ENCODE data around the gene MAGEB10. TPM values are rescaled to one million over a fixed set of nuclear protein-coding genes. Genes with fewer than 3 reads are reported as not detected.

MAGEB10 gene
- total and polyA plus RNA-seq, 9 donors = 0.04 to 0.15 TPM; not detected in 7

DNA sequence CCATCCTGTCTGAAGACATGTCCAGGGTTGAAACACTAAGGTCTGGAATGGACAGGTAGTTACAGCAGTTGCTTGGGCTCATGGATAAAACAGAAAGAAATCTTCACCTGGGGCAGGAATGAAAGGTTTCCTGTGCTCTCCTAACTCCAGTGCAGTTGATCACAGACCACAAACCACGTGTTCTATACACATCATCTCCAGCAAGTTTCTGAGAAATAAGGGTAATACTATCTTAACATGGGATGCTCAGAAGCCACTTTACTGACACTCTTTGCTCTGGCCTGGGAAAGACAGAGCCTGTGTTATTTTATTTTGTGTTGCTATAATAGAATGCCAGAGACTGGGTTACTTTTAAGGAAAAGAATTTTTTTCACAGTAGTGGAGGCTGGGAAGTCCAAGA is 16.0 kb downstream of the MAGEB10 start:
- H3K9me3 ChIP-seq = no peaks in the 10 kb centered on the region
- no peak overlapping the region for H3K4me3 ChIP-seq
- no peaks in the 10 kb centered on the region for H3K36me3 ChIP-seq
- no peak for DNase-seq
- H3K4me1 ChIP-seq (ENCODE audit: insufficient read depth) = no peaks in the 10 kb centered on the region
- H3K27me3 ChIP-seq = no peaks in the 10 kb centered on the region
- intact Hi-C loops (cut with DNase I) = no loop called here
- 35 to 54% (median 49%) methylated on average over 1 of the region's 1 CpG for WGBS, 3 donors
- H3K27ac ChIP-seq = no peak overlapping the region
- TF ChIP-seq POLR2A (IDR thresholded peaks at IDR 0.05) (no peak), CTCF (IDR thresholded peaks at IDR 0.05) (no peak), EP300 (IDR thresholded peaks at IDR 0.05) (no peak)

DNA sequence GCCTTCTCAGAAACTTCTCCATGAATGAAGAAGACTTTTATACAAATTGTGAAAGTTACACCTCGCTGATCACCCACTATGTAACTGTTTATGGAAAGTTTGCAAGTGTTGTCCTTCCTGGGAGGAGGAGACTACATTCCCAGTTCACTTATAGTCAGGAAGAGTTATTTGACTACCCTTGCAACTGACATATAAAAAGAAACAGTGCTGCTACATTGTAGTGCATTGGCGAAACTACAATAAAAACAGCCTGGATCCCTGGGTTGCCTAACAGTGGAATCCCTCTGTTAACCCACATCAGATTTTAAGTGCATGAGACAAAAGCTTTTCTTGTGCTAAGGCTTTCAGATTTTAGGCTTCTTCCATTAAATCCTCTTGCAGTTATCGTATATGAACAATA is 30.4 kb downstream of the MAGEB10 start:
- TF ChIP-seq CTCF (IDR thresholded peaks at IDR 0.05) = no peak
- no peak for TF ChIP-seq EP300 (IDR thresholded peaks at IDR 0.05)
- TF ChIP-seq POLR2A (IDR thresholded peaks at IDR 0.05) = no peak
- H3K9me3 ChIP-seq = no peaks in the 10 kb centered on the region
- H3K4me3 ChIP-seq = no peak overlapping the region
- DNase-seq = no peak
- H3K27ac ChIP-seq = no peak overlapping the region
- H3K27me3 ChIP-seq = no peaks in the 10 kb centered on the region
- 65 to 76% (median 69%) methylated on average over 3 of the region's 3 CpGs for WGBS, 3 donors
- no peaks in the 10 kb centered on the region for H3K36me3 ChIP-seq
- intact Hi-C loops (cut with DNase I) = no loop called here
- H3K4me1 ChIP-seq (ENCODE audit: insufficient read depth) = no peaks in the 10 kb centered on the region

DNA sequence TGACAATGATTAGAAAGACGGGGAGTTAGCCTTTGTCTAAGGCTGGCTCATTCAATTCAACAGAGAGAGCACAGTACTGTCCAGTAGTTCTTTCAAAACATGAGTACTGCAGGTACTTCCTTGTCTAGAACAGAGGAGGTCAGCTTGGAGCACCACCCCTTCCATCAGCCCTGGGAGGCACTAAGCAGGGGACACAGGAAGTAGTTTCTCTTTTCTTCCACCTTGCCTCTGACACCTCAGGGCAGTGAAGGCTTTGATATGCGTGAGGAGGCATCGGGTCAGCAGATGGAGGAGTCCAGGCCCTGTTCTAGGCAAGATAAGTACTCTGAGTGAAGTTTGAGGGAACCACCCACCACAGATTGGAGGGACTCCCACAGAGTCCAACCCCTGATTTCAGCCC is 33.1 kb downstream of the MAGEB10 start:
- no peaks in the 10 kb centered on the region for H3K27me3 ChIP-seq

GRCh38 chrX:27842859-27843258 is 35.1 kb downstream of the MAGEB10 start:
- H3K4me3 ChIP-seq = no peak overlapping the region
- intact Hi-C loops (cut with DNase I) = no loop called here
- no peaks in the 10 kb centered on the region for H3K9me3 ChIP-seq
- TF ChIP-seq POLR2A (IDR thresholded peaks at IDR 0.05) (no peak), EP300 (IDR thresholded peaks at IDR 0.05) (no peak), CTCF (IDR thresholded peaks at IDR 0.05) (no peak)
- no peak overlapping the region for H3K27ac ChIP-seq
- no peaks in the 10 kb centered on the region for H3K36me3 ChIP-seq
- no peak for DNase-seq
- no peaks in the 10 kb centered on the region for H3K4me1 ChIP-seq (ENCODE audit: insufficient read depth)
- WGBS, 3 donors = 44 to 67% (median 66%) methylated on average over 4 of the region's 4 CpGs
- H3K27me3 ChIP-seq = no peaks in the 10 kb centered on the region

More for the DNA sequence above, 33.1 kb downstream of the MAGEB10 start:
- 53 to 76% (median 61%) methylated on average over 3 of the region's 3 CpGs for WGBS, 3 donors
- intact Hi-C loops (cut with DNase I) = no loop called here
- Histone ChIP-seq H3K4me1 (ENCODE audit: insufficient read depth) (no peaks in the 10 kb centered on the region), H3K27ac (no peak overlapping the region), H3K36me3 (no peaks in the 10 kb centered on the region), H3K9me3 (no peaks in the 10 kb centered on the region), H3K4me3 (no peak overlapping the region)
- no peak for TF ChIP-seq EP300 (IDR thresholded peaks at IDR 0.05)
- TF ChIP-seq CTCF (IDR thresholded peaks at IDR 0.05) = no peak
- TF ChIP-seq POLR2A (IDR thresholded peaks at IDR 0.05) = no peak
- DNase-seq = no peak

- H3K27ac ChIP-seq = no peak overlapping the region
- no peak overlapping the region for H3K4me3 ChIP-seq
- H3K36me3 ChIP-seq = no peaks in the 10 kb centered on the region
- no peak for DNase-seq
- intact Hi-C loops (cut with DNase I) = no loop called here
- H3K9me3 ChIP-seq = no peaks in the 10 kb centered on the region
- H3K27me3 ChIP-seq = no peaks in the 10 kb centered on the region
- no peaks in the 10 kb centered on the region for H3K4me1 ChIP-seq (ENCODE audit: insufficient read depth)
- TF ChIP-seq EP300 (IDR thresholded peaks at IDR 0.05) = no peak
- no peak for TF ChIP-seq CTCF (IDR thresholded peaks at IDR 0.05)
- no peak for TF ChIP-seq POLR2A (IDR thresholded peaks at IDR 0.05)
Observed at GRCh38 chrX:27860337-27860736, 52.5 kb downstream of the MAGEB10 start.
